HG03103 (cell line): ENCODE results near the gene PLCL1.

Experiments
- ATAC-seq: cut with Tn5 transposase; IDR thresholded peaks from one replicate; pipeline ENCODE4 v1.9.1; 2021; ENCODE audit warnings: low read depth; ENCODE audit not compliant: unreplicated experiment

Gene PLCL1

GRCh38 chr2:198097630-198098029 lies 293.2 kb downstream of the PLCL1 start:
- ATAC-seq, result peak; percentile 55

GRCh38 chr2:198098386-198098785 lies 294.0 kb downstream of the PLCL1 start:
- no peak for ATAC-seq

- no peak for ATAC-seq
These were observed 294.5 kb downstream of the PLCL1 start for GRCh38 chr2:198098918-198099317.

GRCh38 chr2:198100346-198100745 lies 296.0 kb downstream of the PLCL1 start:
- no peak for ATAC-seq

GRCh38 chr2:198101688-198102087 lies 297.3 kb downstream of the PLCL1 start:
- no peak for ATAC-seq

GRCh38 chr2:198102120-198102519 lies 297.7 kb downstream of the PLCL1 start:
- no peak for ATAC-seq

GRCh38 chr2:198102856-198103255 lies 298.5 kb downstream of the PLCL1 start:
- no peak for ATAC-seq

GRCh38 chr2:198106621-198107385 lies 302.4 kb downstream of the PLCL1 start:
- ATAC-seq, result no peak

- no peak for ATAC-seq
These were observed 308.9 kb downstream of the PLCL1 start for GRCh38 chr2:198113316-198113715.

GRCh38 chr2:198114064-198114463 lies 309.7 kb downstream of the PLCL1 start:
- no peak for ATAC-seq

- no peak for ATAC-seq
These were observed 310.8 kb downstream of the PLCL1 start for GRCh38 chr2:198115201-198115600.

- no peak for ATAC-seq
These were observed 312.4 kb downstream of the PLCL1 start for GRCh38 chr2:198116756-198117155.

- no peak for ATAC-seq
These were observed 313.1 kb downstream of the PLCL1 start for GRCh38 chr2:198117406-198118041.

- ATAC-seq, result no peak
These were observed 323.2 kb downstream of the PLCL1 start for GRCh38 chr2:198127627-198128026.

- ATAC-seq, result no peak
These were observed 325.2 kb downstream of the PLCL1 start for GRCh38 chr2:198129609-198130008.

GRCh38 chr2:198134293-198134955 lies 330.0 kb downstream of the PLCL1 start:
- ATAC-seq, result no peak

- ATAC-seq, result no peak
These were observed 331.1 kb downstream of the PLCL1 start for GRCh38 chr2:198135481-198135934.

GRCh38 chr2:198136142-198136541 lies 331.7 kb downstream of the PLCL1 start:
- no peak for ATAC-seq

GRCh38 chr2:198137733-198138132 lies 333.3 kb downstream of the PLCL1 start:
- ATAC-seq, result no peak

- no peak for ATAC-seq
These were observed 337.3 kb downstream of the PLCL1 start for GRCh38 chr2:198141726-198142125.

- no peak for ATAC-seq
These were observed 338.8 kb downstream of the PLCL1 start for GRCh38 chr2:198143156-198143555.

- no peak for ATAC-seq
These were observed 339.4 kb downstream of the PLCL1 start for GRCh38 chr2:198143793-198144192.
